Measurements from ENCODE around the gene CD36.

GRCh38 chr7:80678707-80679106 lies 40.3 kb downstream of the CD36 start:
- TF ChIP-seq EZH2 (IDR thresholded peaks at IDR 0.05; ENCODE audit: insufficient read depth, poor library complexity, severe bottlenecking): no peak
- no peak for TF ChIP-seq EZH2phosphoT487 (IDR thresholded peaks at IDR 0.05; ENCODE audit: insufficient read depth, low read depth)

All from GM23248 (cell line).